Left lung (tissue), 8 donors: ENCODE results near the gene GOLGA6L25. TPM values are rescaled to one million over a fixed set of nuclear protein-coding genes. Genes with fewer than 3 reads are reported as not detected.

Experiments
- polyA plus RNA-seq, 6 donors: library from polyadenylated mRNA; unstranded; fragments of 120-200 nt; gene quantifications; one replicate each; pipeline ENCODE4 v1.2.1, GENCODE V29; 2013; ENCODE audit not compliant: insufficient read length in 6 of 6
- total RNA-seq, 2 donors: library from RNA; stranded (reverse); fragmentation: NEBNext Ultra II Directional; extraction: Animal tissue kit (Norgen Biotek cat#: 25700); gene quantifications; one replicate each; pipeline ENCODE4 v1.2.1, GENCODE V29; 2021
- donor health status: DM: no; HTN: yes; CAD: no.
- donor health status: DM: no; HTN: no; CAD: no.

GOLGA6L25 gene
- total and polyA plus RNA-seq, 8 donors = not detected

Other genes starting within 250 kb of the GOLGA6L25 start
- 10 to 100 TPM; 52.7 to 56.5 TPM for gene HERC2, start 231.4 kb upstream of the GOLGA6L25 start, total RNA-seq
- 10 to 100 TPM; 54.9 to 68.6 (median 58.7) TPM for gene HERC2, start 231.4 kb upstream of the GOLGA6L25 start, polyA plus RNA-seq
- not detected for gene GOLGA6L24, start 195.5 kb upstream of the GOLGA6L25 start, total RNA-seq
- gene GOLGA6L24, start 195.5 kb upstream of the GOLGA6L25 start, polyA plus RNA-seq = under 1 TPM in 1 of 6 donors, not detected in 5; 0.09 TPM
- gene GOLGA8F, start 174.9 kb upstream of the GOLGA6L25 start, total RNA-seq = not detected
- 1 to 10 TPM in 1 of 6 donors, not detected in 5; 1.3 TPM for gene GOLGA8F, start 174.9 kb upstream of the GOLGA6L25 start, polyA plus RNA-seq
- gene GOLGA8G, start 20.6 kb upstream of the GOLGA6L25 start, total RNA-seq = not detected
- under 1 TPM in 5 of 6 donors, not detected in 1; 0.08 to 0.21 (median 0.11) TPM for gene GOLGA8G, start 20.6 kb upstream of the GOLGA6L25 start, polyA plus RNA-seq
- gene GOLGA8M, start 158.9 kb downstream of the GOLGA6L25 start, total RNA-seq = 1 to 10 TPM; 1.5 to 2.0 TPM
- 1 to 10 TPM; 1.2 to 6.0 (median 3.6) TPM for gene GOLGA8M, start 158.9 kb downstream of the GOLGA6L25 start, polyA plus RNA-seq